Naive thymus-derived CD4-positive, alpha-beta T cell (primary cell): ENCODE data around the gene RTP2. TPM values are rescaled to one million over a fixed set of nuclear protein-coding genes. Genes with fewer than 3 reads are reported as not detected.

ENCODE experiments used
- ATAC-seq: fragments of 150-1000 bp; cut with Tn5 transposase; 2 replicates; pipeline ENCODE4 v1.10.0; 2021; ENCODE audit warnings: mild to moderate bottlenecking, moderate library complexity
- CTCF ChIA-PET: fragments of 350-600 bp; sonication (Branson Sonifier 250); formaldehyde crosslinking; loops from one replicate; lab custom pipeline; 2021; ENCODE audit warnings: antibody characterized with exemption; lab: Charles Lee
- POLR2A ChIA-PET: fragments of 350-600 bp; sonication (Branson Sonifier 250); formaldehyde crosslinking; loops from one replicate; lab custom pipeline; 2021; ENCODE audit warnings: antibody characterized with exemption, inconsistent platforms; lab: Charles Lee
- DNase-seq, 9 donors: peaks; one replicate each; pipeline versions ENCODE4 v3.0.0 to v3.0.0-alpha.2; 2020 to 2022; ENCODE audit warnings: mixed read lengths in 1 of 9
- H3K27ac ChIP-seq: one replicate; pipeline ENCODE4 v1.7.0; 2013; ENCODE audit warnings: mild to moderate bottlenecking, low read depth, low read length, moderate library complexity
- H3K27me3 ChIP-seq, 2 donors: one replicate each; pipeline ENCODE4 v1.7.0; 2013; ENCODE audit warnings: low read length in 2 of 2, mild to moderate bottlenecking in 2 of 2, moderate library complexity in 2 of 2; ENCODE audit not compliant: control insufficient read depth in 2 of 2, insufficient read depth in 2 of 2
- H3K36me3 ChIP-seq, 3 experiments: 1 replicate in 2 of 3; 2 replicates in 1 of 3; pipeline ENCODE4 v1.7.0; 2013; ENCODE audit warnings: low read length in 3 of 3, mild to moderate bottlenecking in 3 of 3, moderate library complexity in 1 of 3; ENCODE audit not compliant: insufficient read depth in 3 of 3, control insufficient read depth in 2 of 3
- H3K4me1 ChIP-seq, 2 donors: one replicate each; pipeline ENCODE4 v1.7.0; 2013; ENCODE audit warnings: low read length in 2 of 2, mild to moderate bottlenecking in 2 of 2, moderate library complexity in 1 of 2; ENCODE audit not compliant: control insufficient read depth in 2 of 2, insufficient read depth in 2 of 2
- H3K4me3 ChIP-seq: 2 replicates; pipeline ENCODE4 v1.7.0; 2013; ENCODE audit warnings: mild to moderate bottlenecking, low read length
- H3K9me3 ChIP-seq, 3 experiments: 1 replicate in 2 of 3; 2 replicates in 1 of 3; pipeline ENCODE4 v1.7.0; 2013; ENCODE audit warnings: low read length in 3 of 3; ENCODE audit not compliant: control insufficient read depth in 2 of 3
- H3K27ac Mint-ChIP-seq, 9 donors: one replicate each; pipeline ENCODE4 v1.8.0; 2020 to 2022; ENCODE audit warnings: mixed read lengths in 9 of 9, mild to moderate bottlenecking in 8 of 9, moderate library complexity in 5 of 9, inconsistent platforms in 2 of 9
- H3K27me3 Mint-ChIP-seq, 5 donors: one replicate each; pipeline ENCODE4 v1.8.0; 2021 to 2022; ENCODE audit warnings: mixed read lengths in 5 of 5, mild to moderate bottlenecking in 1 of 5
- H3K36me3 Mint-ChIP-seq, 5 donors: one replicate each; pipeline ENCODE4 v1.8.0; 2020 to 2022; ENCODE audit warnings: mixed read lengths in 5 of 5, mild to moderate bottlenecking in 3 of 5, inconsistent platforms in 1 of 5
- H3K4me1 Mint-ChIP-seq, 7 donors: one replicate each; pipeline ENCODE4 v1.8.0; 2020 to 2022; ENCODE audit warnings: mixed read lengths in 7 of 7, mild to moderate bottlenecking in 3 of 7, inconsistent platforms in 1 of 7
- H3K4me3 Mint-ChIP-seq, 10 donors: one replicate each; pipeline ENCODE4 v1.8.0; 2020 to 2022; ENCODE audit warnings: mild to moderate bottlenecking in 10 of 10, mixed read lengths in 10 of 10, moderate library complexity in 6 of 10, inconsistent platforms in 2 of 10
- H3K9me3 Mint-ChIP-seq, 11 donors: one replicate each; pipeline ENCODE4 v1.8.0; 2020 to 2022; ENCODE audit warnings: mixed read lengths in 11 of 11, mild to moderate bottlenecking in 4 of 11, inconsistent platforms in 1 of 11, moderate library complexity in 1 of 11
- intact Hi-C, 2 donors: fragments of 100-400 bp; cut with micrococcal nuclease; formaldehyde crosslinking; loops; one replicate each; pipeline ENCODE4 v1.15.1; 2023
- polyA plus RNA-seq, 2 donors: library from polyadenylated mRNA; unstranded; fragments of 300-500 nt; fragmentation: Illumina TruSeq; gene quantifications; one replicate each; pipeline ENCODE4 v1.2.3, GENCODE V29; 2021
- total RNA-seq, 6 experiments: library from RNA in 5 of 6; stranded (reverse) in 5 of 6; gene quantifications; 1 replicate in 5 of 6; 2 replicates in 1 of 6; pipeline ENCODE4 v1.2.3 and lab custom pipeline; 2021 to 2026

The RTP2 gene, protein sequence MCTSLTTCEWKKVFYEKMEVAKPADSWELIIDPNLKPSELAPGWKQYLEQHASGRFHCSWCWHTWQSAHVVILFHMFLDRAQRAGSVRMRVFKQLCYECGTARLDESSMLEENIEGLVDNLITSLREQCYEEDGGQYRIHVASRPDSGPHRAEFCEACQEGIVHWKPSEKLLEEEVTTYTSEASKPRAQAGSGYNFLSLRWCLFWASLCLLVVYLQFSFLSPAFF
- total RNA-seq (not detected), polyA plus RNA-seq (not detected), total RNA-seq (lab: John Stamatoyannopoulos, UW) (not detected)

GRCh38 chr3:187702507-187703033 lies at the start of gene RTP2:
RTP2 (minus strand) TSS chr3:187702557; CDS start chr3:187702128, 429 bp downstream.
- intact Hi-C loops: no loop called here
- Histone ChIP-seq H3K27ac (no peak within 1 kb of the TSS), H3K4me1 (no peaks in the 10 kb centered on the region), H3K9me3 (no peaks in the 10 kb centered on the region), H3K36me3 (no peaks in the 10 kb centered on the region), H3K27me3 (no peaks in the 10 kb centered on the region), H3K4me3 (no peak within 1 kb of the TSS)
- no peak for DNase-seq
- Mint-ChIP-seq H3K27me3 (peaks cover 0 to 6% (median 0%) of the 10 kb centered on the region in 5 donors), H3K4me3 (no peak within 1 kb of the TSS), H3K36me3 (no peaks in the 10 kb centered on the region), H3K4me1 (peaks cover 0 to 2% (median 0%) of the 10 kb centered on the region in 7 donors), H3K9me3 (no peaks in the 10 kb centered on the region), H3K27ac (no peak within 1 kb of the TSS)
- CTCF ChIA-PET: interaction anchor here (1.1 kb wide), 1 partner anchor 23 kb away, joined by 3 read pairs; no protein-coding TSS in a partner anchor
- no peak for ATAC-seq
- POLR2A ChIA-PET: no interaction called here

DNA sequence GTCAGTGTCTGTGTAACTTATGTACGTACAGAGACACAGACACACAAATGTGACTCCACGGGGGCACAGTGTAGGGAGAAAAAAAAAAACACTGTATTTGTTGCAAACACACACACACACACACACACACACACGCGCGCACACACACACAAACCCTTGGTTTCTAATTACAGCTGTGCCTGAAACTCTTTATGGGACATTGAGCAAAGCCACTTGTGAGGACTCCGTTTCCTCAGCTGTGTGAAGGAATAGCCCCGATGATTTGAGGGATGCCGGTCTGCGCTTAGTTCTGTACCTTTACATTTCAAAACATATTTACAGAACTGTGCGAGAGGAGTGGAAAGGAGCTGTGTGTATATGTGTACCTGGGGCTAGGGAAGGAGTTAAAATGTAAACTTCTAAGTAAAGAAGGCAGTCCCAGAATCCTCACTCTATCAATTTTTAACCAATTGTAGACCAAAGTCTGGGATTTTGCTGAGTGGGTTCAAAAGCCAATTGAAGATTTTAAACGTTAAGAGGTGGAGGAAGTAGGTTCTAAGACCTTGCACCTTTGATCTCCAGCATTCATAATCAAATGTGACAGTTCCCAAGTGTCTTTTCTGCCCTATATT lies 48.3 kb upstream of the RTP2 start:
- POLR2A ChIA-PET: no interaction called here
- H3K9me3 Mint-ChIP-seq: peaks cover 0 to 2% (median 0%) of the 10 kb centered on the region in 11 donors
- CTCF ChIA-PET: interaction anchor here (0.7 kb wide), 1 partner anchor 1011 kb away, joined by 3 read pairs; no protein-coding TSS in a partner anchor
- H3K27me3 Mint-ChIP-seq: peaks cover 0 to under 1% (median 0%) of the 10 kb centered on the region in 5 donors
- H3K36me3 ChIP-seq: no peaks in the 10 kb centered on the region
- no peaks in the 10 kb centered on the region for H3K9me3 ChIP-seq
- peaks cover 26 to 63% (median 60%) of the 10 kb centered on the region in 7 donors for H3K4me1 Mint-ChIP-seq
- H3K27me3 ChIP-seq: no peaks in the 10 kb centered on the region
- H3K4me3 ChIP-seq: no peak overlapping the region
- H3K27ac ChIP-seq: no peak overlapping the region
- DNase-seq: peak in 2 of 9 donors; percentile 13 to 24
- H3K4me1 ChIP-seq: peaks cover 4 to 34% of the 10 kb centered on the region in 2 donors
- ATAC-seq: no peak
- peak overlapping the region in 8 of 9 donors; percentile 1 to 80 (median 47) for H3K27ac Mint-ChIP-seq
- H3K36me3 Mint-ChIP-seq: peaks cover 0 to 12% (median 0%) of the 10 kb centered on the region in 5 donors
- intact Hi-C loops: no loop called here
- peak overlapping the region; percentile 2 to 72 (median 58) for H3K4me3 Mint-ChIP-seq

DNA sequence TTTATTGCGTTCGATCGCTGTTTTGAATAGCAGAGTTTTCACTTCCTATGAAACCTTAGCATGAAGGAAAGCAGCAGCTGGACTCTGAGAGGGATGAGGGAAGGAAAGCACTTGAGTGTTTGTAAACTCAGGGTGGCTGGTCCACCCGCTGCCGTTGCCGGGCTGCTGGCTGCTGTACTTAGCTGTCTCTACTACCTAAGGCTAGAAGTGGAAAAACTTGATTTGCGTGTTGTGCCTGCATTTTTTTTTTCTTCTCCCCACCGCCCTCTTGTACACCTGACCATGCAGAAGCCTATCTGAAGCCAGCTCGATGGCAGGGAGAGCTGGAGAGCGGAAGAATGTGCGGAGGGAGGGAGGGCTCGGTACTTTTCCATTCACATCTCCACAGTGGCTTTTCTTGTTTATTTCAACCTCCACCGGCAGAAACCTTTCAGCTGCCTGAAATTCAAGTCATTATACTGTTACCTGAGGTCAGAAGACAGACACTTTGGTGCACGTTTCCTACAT lies 47.7 kb upstream of the RTP2 start:
- peak overlapping the region in 8 of 9 donors; percentile 26 to 80 (median 49) for H3K27ac Mint-ChIP-seq

GRCh38 chr3:187748050-187748481 lies 45.7 kb upstream of the RTP2 start:
- peaks cover 30 to 70% (median 64%) of the 10 kb centered on the region in 7 donors for H3K4me1 Mint-ChIP-seq
- H3K9me3 Mint-ChIP-seq: no peaks in the 10 kb centered on the region
- peak overlapping the region; percentile 84 to 100 (median 99) for H3K27ac Mint-ChIP-seq
- DNase-seq: peak; percentile 74 to 92 (median 85)
- H3K4me3 ChIP-seq: no peak overlapping the region
- H3K36me3 ChIP-seq: peaks cover 0 to 8% (median 0%) of the 10 kb centered on the region in 3 experiments
- H3K36me3 Mint-ChIP-seq: peaks cover 0 to 17% (median 0%) of the 10 kb centered on the region in 5 donors
- POLR2A ChIA-PET: interaction anchor here (0.6 to 1.1 kb wide), 4 partner anchors 230 to 1206 kb away, joined by 3 to 4 read pairs (median 3); no protein-coding TSS in a partner anchor
- intact Hi-C loops: loop anchor here (1.0 to 10.0 kb wide), 10 partner anchors 29 to 827 kb away; no protein-coding TSS in a partner anchor
- peaks cover 0 to 16% (median 0%) of the 10 kb centered on the region in 5 donors for H3K27me3 Mint-ChIP-seq
- no peaks in the 10 kb centered on the region for H3K27me3 ChIP-seq
- no peaks in the 10 kb centered on the region for H3K9me3 ChIP-seq
- H3K27ac ChIP-seq: no peak overlapping the region
- H3K4me1 ChIP-seq: peaks cover 4 to 34% of the 10 kb centered on the region in 2 donors
- CTCF ChIA-PET: interaction anchor here (0.7 to 3.9 kb wide), 7 partner anchors 8 to 1298 kb away, joined by 3 to 32 read pairs (median 6); no protein-coding TSS in a partner anchor
- H3K4me3 Mint-ChIP-seq: peak overlapping the region in 9 of 10 donors; percentile 20 to 99 (median 52)
- peak; percentile 68 for ATAC-seq

More for the DNA sequence above, 47.7 kb upstream of the RTP2 start:
- peaks cover 0 to 11% (median 0%) of the 10 kb centered on the region in 5 donors for H3K36me3 Mint-ChIP-seq
- H3K4me1 Mint-ChIP-seq: peaks cover 26 to 66% (median 63%) of the 10 kb centered on the region in 7 donors
- CTCF ChIA-PET: interaction anchor here (0.7 to 2.2 kb wide), 5 partner anchors 10 to 1206 kb away, joined by 3 to 14 read pairs (median 3); no protein-coding TSS in a partner anchor
- H3K27me3 Mint-ChIP-seq: peaks cover 0 to 5% (median 0%) of the 10 kb centered on the region in 5 donors
- POLR2A ChIA-PET: no interaction called here
- Histone ChIP-seq H3K27ac (no peak overlapping the region), H3K4me3 (no peak overlapping the region), H3K4me1 (peaks cover 4 to 34% of the 10 kb centered on the region in 2 donors), H3K27me3 (no peaks in the 10 kb centered on the region), H3K36me3 (no peaks in the 10 kb centered on the region), H3K9me3 (no peaks in the 10 kb centered on the region)
- ATAC-seq: no peak
- DNase-seq: no peak
- peaks cover 0 to 2% (median 0%) of the 10 kb centered on the region in 11 donors for H3K9me3 Mint-ChIP-seq
- intact Hi-C loops: no loop called here
- peak overlapping the region; percentile 38 to 72 (median 58) for H3K4me3 Mint-ChIP-seq

DNA sequence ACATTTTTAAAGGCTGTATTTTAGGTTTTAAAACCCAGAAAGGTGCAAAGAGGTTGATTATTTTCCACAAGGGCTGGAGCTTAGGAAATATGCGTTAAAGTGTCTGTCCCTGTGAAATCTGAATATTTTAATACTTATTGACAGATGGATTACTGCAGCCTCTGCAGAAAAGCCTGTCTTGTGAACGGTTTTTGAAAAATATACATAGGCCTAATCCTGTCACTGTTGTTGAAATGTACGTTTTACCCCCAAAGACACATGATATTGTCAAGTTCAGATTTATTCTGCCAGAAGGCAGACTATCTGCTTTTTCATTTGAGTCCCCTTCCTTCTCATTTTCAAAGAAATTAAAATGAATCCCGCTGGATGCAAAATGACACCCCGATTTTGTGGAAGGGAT lies 45.1 kb upstream of the RTP2 start:
- H3K4me1 Mint-ChIP-seq: peaks cover 35 to 73% (median 70%) of the 10 kb centered on the region in 7 donors
- H3K9me3 Mint-ChIP-seq: no peaks in the 10 kb centered on the region
- Histone ChIP-seq H3K9me3 (no peaks in the 10 kb centered on the region), H3K27ac (peak overlapping the region; percentile 63), H3K4me3 (no peak overlapping the region), H3K36me3 (peaks cover 0 to 8% (median 0%) of the 10 kb centered on the region in 3 experiments), H3K27me3 (no peaks in the 10 kb centered on the region), H3K4me1 (peaks cover 6 to 34% of the 10 kb centered on the region in 2 donors)
- peak overlapping the region; percentile 89 to 100 (median 100) for H3K27ac Mint-ChIP-seq
- intact Hi-C loops: loop anchor here (1.0 to 10.0 kb wide), 4 partner anchors 8 to 827 kb away; no protein-coding TSS in a partner anchor
- POLR2A ChIA-PET: interaction anchor here (1.0 to 1.1 kb wide), 2 partner anchors 231 to 253 kb away, joined by 3 read pairs; no protein-coding TSS in a partner anchor
- DNase-seq (no peak), ATAC-seq (no peak)
- H3K27me3 Mint-ChIP-seq: peaks cover 0 to 16% (median 0%) of the 10 kb centered on the region in 5 donors
- H3K4me3 Mint-ChIP-seq: peak overlapping the region in 5 of 10 donors; percentile 20 to 99 (median 86)
- H3K36me3 Mint-ChIP-seq: peaks cover 0 to 17% (median 0%) of the 10 kb centered on the region in 5 donors
- CTCF ChIA-PET: interaction anchor here (0.7 to 3.9 kb wide), 8 partner anchors 9 to 1465 kb away, joined by 3 to 32 read pairs (median 4); no protein-coding TSS in a partner anchor
